Stimulated activated CD8-positive, alpha-beta memory T cell treated with anti-CD3 and anti-CD28 coated beads, Interleukin-12 subunit alpha, Interleukin-12 subunit beta, amount 100 ng/mL, for 24 hours (primary cell): ENCODE data around the gene GALNS.

ENCODE experiments used
- DNase-seq: peaks from one replicate; pipeline ENCODE4 v3.0.0-alpha.2; 2020; ENCODE audit errors: extremely low read depth

GALNS gene

DNA sequence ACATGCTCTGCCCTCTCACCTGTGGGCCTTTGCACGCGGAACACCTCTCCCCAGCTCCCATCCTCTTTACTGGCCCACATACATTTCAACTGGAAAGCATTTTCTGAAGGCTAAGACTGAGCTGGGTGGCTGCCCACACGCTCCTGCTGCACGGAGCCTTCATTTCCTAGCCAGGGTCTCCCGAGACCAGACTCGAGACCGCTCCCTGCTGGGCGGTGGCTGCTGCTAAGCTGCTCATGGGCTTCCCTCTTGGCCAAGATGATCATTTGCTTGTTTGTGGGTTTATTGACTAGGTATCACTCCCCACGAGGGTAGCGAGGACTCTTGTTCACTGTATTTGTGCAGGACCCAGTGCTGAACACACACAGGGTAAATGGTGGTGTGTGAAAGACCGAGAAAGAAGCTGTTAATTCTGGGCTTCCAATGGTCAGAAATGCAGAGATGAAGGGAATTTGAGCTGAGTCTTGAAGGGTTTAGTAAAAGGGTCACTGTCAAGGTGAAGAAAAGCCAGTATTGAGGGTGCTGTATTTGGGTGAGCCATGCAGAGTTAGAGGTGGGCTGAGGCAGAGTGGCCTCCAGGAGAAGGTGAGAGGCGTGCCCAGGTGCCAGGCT, 1.1 kb upstream of the GALNS start:
- peak; percentile 40 for DNase-seq

DNA sequence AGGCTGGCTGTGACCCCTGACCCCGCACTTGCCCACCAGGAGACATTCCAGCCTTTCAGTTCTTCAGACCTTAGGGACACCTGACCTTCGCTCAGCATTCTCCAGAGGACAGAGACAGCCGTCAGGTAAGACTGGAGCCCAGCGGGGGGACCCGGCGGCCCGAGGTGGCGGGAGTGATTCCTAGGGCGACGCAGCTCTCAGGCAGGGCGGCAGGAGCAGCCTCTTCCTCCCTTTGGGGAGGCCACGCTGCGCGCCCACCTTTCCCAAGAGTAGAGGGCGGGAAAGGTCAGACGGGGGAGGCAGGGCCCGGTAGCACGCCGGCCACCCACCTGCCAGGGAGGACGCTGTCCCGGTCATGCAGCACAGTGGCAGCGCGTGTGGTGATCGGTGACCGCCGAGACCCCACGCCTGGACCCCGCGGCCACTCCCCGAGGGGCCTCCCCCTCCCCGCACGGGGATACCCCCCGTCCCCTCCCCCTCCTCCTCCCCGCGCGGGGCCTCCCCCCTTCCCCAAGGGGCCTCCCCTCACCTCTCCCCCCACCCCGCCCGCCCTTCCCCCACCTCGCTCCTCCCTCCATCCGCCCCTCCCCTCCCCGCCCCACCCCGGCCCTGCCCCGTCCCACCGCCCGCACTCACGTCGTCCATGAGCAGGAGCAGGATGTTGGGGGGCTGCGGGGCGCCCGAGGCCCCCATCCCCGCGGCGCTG, 472 bp downstream of the GALNS start:
- no peak for DNase-seq

- no peak for DNase-seq
These were observed 1.0 kb downstream of the GALNS start for GRCh38 chr16:88855736-88856121.

DNA sequence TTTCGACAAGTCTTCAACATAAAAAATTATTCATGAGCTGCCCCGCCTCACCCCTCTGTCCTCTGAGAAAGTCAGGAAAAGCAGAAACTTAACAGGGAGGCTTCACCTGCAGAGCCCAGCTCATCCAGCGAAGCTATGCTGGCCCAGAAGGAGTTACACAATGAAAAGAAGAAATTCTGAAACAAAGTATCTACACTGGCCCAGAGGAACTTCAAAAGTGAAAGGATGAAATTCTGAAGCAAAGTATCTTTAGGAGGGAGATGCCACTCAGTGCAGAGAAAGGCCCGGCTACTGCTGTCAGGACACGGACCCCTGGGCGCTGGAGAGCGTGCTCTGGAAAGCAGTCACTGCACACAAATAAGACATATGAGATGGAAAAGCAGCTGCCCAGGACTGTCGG, 1.6 kb downstream of the GALNS start:
- DNase-seq: no peak

GRCh38 chr16:88854306-88855111, 2.2 kb downstream of the GALNS start:
- no peak for DNase-seq

GRCh38 chr16:88853325-88853941, 3.3 kb downstream of the GALNS start:
- no peak for DNase-seq

- DNase-seq: no peak
These were observed 5.1 kb downstream of the GALNS start for GRCh38 chr16:88851616-88852015.

DNA sequence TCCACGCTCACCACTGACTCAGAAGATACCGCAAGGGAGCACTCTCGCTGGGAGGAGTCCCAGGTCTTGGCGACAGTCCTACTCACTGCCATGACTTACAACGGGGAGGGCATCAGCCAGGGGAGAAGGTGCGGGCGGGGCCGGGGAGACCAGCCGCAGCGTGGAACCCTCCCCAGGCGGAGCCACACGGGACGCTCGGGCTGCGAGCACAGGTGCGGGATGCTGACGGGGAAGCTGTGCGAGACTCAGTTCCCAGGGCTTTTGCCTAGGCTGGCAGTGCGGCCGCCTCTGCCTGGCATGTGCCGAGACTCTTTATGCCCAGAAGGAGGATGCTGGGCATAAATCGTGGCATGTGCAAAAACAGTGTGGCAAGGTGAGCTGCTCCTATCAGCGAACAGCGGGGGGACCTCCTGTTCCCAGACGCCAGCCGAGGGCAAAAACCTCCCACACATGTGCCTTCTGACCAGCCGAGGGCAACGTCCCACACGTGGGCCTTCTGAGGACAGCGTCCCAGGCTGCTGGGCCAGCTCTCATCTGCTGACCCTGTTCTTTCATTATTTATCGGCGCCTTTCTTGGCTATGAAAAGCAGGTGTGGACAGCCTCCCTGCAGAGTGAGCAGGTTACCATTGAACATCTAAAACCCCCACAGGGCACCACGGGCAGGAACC, 6.1 kb downstream of the GALNS start:
- no peak for DNase-seq

DNA sequence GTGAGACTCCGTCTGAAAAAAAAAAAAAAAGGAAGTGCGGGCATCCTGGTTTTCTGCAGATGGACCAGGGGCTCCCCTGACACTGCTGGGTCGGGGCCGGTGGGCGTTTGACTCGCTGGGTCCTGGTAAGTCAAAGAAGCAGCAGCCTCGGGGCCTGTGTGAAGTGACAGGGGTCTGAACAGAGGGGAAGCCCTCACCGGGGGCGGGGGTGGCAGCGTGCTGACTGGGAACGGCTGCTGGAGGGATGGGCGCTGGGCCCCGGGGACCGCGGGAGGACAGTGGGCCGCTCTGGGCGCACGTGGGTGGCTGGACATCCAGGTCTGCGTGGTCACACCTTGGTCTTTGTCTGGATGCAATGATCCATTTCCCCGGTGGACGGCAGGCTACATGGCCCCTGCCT, 8.2 kb downstream of the GALNS start:
- DNase-seq: no peak

DNA sequence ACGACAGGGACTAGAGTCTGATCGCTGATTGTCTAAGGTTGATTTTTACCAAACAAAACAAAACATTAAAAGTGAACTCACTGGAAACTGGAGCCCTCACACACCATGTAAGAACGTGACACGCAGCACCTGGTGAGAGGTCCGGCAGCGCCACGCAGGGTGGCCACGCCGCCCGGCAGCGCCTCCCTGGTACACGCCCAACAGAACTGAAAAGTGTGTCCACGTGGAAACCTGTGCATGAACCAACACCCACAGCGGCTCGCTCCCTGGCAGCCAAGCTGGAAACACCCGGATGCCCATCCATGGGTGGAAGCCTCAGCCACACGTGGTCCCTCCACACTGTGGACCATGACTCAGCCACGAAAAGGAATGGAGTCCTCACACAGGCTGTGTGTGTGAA, 9.1 kb downstream of the GALNS start:
- no peak for DNase-seq

- no peak for DNase-seq
These were observed 10.7 kb downstream of the GALNS start for GRCh38 chr16:88846088-88846487.

DNA sequence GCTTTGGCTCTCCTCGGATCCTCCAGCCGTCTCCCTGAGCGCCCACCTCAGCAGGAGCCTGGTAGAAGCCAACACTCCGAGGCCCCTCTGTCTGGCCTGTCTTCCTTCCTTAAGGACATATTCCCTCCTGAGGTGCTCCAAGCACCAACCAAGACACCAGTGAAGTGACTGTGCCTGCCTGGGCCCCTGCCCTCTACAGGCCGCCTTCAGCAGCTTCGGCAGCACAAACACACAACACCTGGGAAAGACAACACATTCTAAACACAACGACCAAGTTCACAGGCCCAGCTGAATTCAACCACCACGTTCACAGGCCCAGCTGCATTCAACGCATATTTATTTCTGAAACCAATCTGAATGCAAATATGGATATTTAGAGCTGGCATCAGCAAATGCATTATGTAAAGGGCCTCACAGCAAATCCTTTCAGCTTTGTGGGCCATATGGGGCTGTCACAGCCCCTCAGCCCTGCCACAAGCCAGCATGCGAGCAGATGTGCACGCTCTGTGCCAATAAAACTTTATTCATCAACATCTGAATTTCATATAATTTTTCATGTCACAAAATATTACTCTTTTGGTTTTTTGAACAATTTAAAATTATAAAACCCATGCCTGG, 12.2 kb downstream of the GALNS start:
- no peak for DNase-seq

DNA sequence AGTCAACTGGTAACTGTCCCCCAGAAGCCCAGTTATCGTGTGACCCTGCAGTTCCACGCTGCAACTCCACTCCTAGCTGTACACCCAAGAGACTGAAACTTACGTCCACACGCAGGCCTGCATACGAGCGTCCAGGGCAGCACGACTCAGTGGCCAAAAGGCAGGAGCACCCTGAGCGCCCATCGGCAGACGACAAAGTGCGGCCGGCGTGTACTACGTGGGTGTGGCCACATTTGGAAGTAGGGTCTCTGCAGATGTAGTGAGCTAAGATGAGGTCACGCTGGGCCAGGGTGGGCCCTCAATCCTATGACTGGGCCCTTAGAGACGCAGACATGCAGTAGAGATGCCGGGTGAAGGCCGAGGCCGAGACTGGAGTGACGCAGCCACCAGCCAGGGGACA, 13.5 kb downstream of the GALNS start:
- DNase-seq: no peak

GRCh38 chr16:88842806-88843205, 13.9 kb downstream of the GALNS start:
- no peak for DNase-seq

DNA sequence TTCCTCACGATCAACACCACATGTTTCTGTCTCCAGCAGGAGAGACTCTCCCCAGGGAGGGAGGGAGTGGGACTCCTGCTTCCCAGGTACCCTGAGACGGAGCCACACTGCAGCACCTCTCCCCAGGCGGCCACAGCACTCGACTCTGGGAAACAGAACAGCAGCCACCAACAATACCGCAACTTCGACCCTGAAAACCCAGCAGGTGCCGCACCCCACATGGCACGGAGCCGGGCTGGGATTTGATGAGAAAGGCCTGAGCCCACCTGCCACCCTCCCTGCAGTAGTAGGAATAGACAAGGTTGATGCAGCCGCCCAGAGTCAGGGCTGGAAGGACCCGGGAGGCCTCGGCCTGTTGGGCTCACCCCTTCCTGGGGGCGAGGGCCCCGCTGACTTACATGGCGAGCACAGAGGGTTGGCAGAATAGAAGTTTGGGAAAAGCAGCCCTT, 14.4 kb downstream of the GALNS start:
- no peak for DNase-seq

GRCh38 chr16:88841521-88842307, 15.0 kb downstream of the GALNS start:
- no peak for DNase-seq

DNA sequence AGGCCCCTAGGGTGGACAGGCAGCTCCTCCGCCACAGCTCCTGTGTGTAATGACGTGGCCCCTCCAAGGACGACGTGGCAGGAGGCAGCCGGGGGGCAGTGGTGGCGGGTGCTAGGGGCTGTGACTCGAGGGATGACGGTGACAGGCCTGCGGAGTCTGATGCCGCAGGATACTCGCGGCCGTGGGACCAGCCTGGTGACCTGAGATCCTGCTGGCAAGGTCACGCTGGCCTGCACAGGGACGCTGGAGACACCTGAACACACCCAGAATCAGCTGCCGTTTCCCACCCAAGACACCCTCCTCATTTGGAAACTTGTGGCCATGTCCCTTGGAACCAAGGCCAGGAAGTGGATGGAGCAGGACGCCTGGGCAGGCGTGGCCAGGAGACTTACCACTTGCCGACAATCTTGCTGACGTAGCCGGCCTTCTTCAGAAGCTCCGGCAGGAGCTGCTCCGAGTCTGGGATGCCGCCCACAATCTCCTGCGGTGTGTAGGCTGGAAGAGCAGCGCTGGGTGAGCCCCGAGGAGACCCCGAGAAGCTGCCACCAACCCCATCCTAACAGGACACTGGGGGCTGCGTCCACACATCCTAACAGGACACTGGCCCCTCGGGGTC, 16.0 kb downstream of the GALNS start:
- DNase-seq: no peak

GRCh38 chr16:88839745-88840599, 16.8 kb downstream of the GALNS start:
- DNase-seq: no peak

- DNase-seq: no peak
These were observed 17.7 kb downstream of the GALNS start for GRCh38 chr16:88839026-88839529.
